NCI-H82 treated with DMSO at 0.1 percent for 48 hours (cell line): ENCODE data around the gene DOCK6.

Source experiments
- DNase-seq: peaks from one replicate; lab custom pipeline; 2025; ENCODE audit not compliant: unreplicated experiment; lab: John Stamatoyannopoulos, UW

DOCK6 gene

GRCh38 chr19:11261971-11262839 lies at the start of gene DOCK6:
TSS of gene DOCK6 (minus strand) at chr19:11262524. CDS start at chr19:11262440, 84 bp downstream.
- DNase-seq = no peak

- no peak for DNase-seq
Measured at GRCh38 chr19:11306337-11306736, 44.0 kb upstream of the DOCK6 start.

- no peak for DNase-seq
Measured at GRCh38 chr19:11304936-11305335, 42.6 kb upstream of the DOCK6 start.

- DNase-seq = no peak
Measured at GRCh38 chr19:11300811-11301120, 38.4 kb upstream of the DOCK6 start.

GRCh38 chr19:11299946-11300810 lies 37.9 kb upstream of the DOCK6 start:
- DNase-seq = no peak

- no peak for DNase-seq
Measured at GRCh38 chr19:11296264-11296663, 33.9 kb upstream of the DOCK6 start.

- no peak for DNase-seq
Measured at GRCh38 chr19:11295665-11296245, 33.4 kb upstream of the DOCK6 start, which contains the start of gene TSPAN16. TSS of gene TSPAN16 (plus strand) at chr19:11296160. CDS start at chr19:11296298, 138 bp downstream.

- no peak for DNase-seq
Measured at GRCh38 chr19:11295180-11295579, 32.9 kb upstream of the DOCK6 start.

- peak; percentile 79 for DNase-seq
Measured at GRCh38 chr19:11293433-11294389, 31.4 kb upstream of the DOCK6 start.

GRCh38 chr19:11291991-11292390 lies 29.7 kb upstream of the DOCK6 start:
- DNase-seq = no peak

- DNase-seq = no peak
Measured at GRCh38 chr19:11291415-11291814, 29.1 kb upstream of the DOCK6 start.

GRCh38 chr19:11290256-11290655 lies 27.9 kb upstream of the DOCK6 start:
- no peak for DNase-seq

GRCh38 chr19:11288349-11288748 lies 26.0 kb upstream of the DOCK6 start:
- no peak for DNase-seq

- DNase-seq = no peak
Measured at GRCh38 chr19:11286312-11286974, 24.1 kb upstream of the DOCK6 start.

- no peak for DNase-seq
Measured at GRCh38 chr19:11284515-11284914, 22.2 kb upstream of the DOCK6 start.

GRCh38 chr19:11281356-11282049 lies 19.2 kb upstream of the DOCK6 start:
- no peak for DNase-seq

GRCh38 chr19:11279505-11280236 lies 17.3 kb upstream of the DOCK6 start:
- no peak for DNase-seq

- DNase-seq = no peak
Measured at GRCh38 chr19:11278670-11279069, 16.3 kb upstream of the DOCK6 start.
